HG03064 (cell line): ENCODE measurements around the gene PRKAB1.

Source experiments
- ATAC-seq: cut with Tn5 transposase; IDR thresholded peaks from one replicate; pipeline ENCODE4 v1.9.1; 2021; ENCODE audit warnings: low read depth; ENCODE audit not compliant: unreplicated experiment

PRKAB1 gene

GRCh38 chr12:119710374-119710964, 42.5 kb downstream of the PRKAB1 start:
- no peak for ATAC-seq

GRCh38 chr12:119710965-119711551, 43.1 kb downstream of the PRKAB1 start:
- no peak for ATAC-seq

DNA sequence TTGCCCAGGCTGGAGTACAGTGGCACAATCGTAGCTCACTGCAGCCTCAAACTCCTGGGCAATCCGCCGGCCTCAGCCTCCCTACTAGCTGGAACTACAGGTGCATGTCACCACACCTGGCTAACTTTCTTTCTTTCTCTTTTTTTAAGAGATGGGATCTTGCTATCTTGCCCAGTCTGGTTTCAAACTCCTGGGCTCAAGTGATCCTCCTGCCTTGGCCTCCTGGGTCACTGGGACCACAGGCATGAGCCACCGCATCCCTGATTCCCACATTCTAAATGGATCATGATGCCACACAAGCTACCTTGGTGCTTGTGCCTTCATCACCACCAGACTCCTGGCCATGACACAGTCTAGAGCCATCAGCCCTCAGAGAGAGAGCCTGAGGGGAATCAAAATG, 43.8 kb downstream of the PRKAB1 start:
- ATAC-seq, result no peak

DNA sequence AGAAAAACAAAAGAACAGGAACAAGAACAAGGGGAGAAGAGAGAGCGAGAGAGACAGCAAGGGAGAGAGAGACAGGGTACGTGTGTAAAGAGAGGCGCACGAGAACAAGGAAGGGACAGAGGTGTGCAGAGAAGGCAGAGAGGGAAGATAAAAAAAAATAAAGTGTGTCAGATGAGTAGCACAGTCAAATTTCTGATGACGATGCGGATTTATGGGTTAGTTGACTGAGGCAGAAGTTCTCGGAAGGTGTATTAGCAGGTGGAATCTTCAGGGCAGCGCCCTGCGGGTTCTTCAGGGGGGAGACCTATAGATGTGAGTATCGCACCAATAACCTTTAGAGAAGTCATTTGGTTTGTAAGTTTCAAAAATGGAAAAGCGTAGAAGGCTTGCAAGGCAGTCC, 44.8 kb downstream of the PRKAB1 start:
- no peak for ATAC-seq

DNA sequence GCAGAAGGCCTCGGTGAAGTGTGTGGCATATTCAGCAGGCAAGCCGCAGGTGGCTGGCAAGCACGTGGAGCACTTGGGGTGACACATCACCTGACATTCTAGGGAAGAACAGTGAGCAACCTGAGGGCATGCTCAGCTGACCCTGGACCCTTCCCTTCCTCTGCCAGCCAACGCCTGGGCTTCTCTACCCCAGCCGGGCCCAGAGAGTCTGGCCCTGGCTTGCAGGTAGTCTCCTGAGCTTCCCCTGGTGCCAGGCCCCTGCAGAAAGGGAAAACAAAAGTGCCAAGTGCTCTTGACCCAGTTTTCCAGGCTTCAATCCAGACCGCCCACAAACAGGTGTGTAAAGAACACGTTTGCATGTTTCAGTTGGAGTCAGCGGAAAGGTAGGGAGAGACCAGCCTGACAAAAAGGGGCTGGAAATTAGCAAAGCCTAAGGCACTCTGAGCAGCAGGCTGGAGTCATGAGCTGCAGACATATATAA, 45.7 kb downstream of the PRKAB1 start:
- ATAC-seq, result no peak

- ATAC-seq, result no peak
Observed at GRCh38 chr12:119714614-119715267, 46.8 kb downstream of the PRKAB1 start.

- ATAC-seq, result no peak
Observed at GRCh38 chr12:119715268-119715620, 47.3 kb downstream of the PRKAB1 start.

DNA sequence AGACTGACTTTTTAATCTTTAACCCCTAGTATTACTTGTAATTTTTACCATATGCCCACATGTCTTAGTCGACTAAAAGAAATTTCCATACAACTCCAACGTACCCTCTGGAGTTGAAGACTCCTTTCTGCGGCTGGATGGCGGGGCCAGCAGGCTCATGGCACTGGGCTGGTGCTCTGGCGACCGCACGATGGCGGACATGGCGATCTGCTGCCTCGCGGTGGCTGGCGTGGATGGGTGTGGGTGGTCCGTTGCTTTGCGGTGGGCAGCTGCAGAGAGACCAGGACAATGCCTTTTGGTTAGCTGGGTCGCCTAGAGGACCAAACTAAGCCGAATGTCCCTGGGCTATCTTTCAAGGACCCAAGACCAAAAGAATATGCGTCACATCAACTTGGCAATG, 50.2 kb downstream of the PRKAB1 start:
- no peak for ATAC-seq

GRCh38 chr12:119720349-119720748, 52.4 kb downstream of the PRKAB1 start:
- no peak for ATAC-seq

DNA sequence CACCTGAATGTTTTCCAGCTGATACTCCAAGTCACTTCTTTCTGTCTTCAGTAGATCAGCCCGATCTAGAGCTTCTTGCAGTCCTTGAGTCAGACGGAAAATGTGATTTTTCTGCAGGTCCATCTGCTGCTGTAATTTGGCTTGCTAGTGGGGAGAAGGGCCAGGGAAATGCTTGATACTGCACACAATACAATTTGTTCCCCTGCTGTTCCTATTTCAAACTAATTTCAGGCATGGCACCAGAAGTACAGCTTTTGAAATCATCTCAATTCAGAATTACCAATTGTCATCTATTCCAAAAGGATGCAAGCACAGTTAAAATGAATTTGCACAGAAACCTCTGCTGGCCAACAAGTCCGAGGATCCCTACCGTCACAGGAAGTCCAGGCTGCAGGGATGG, 53.4 kb downstream of the PRKAB1 start:
- ATAC-seq, result no peak

DNA sequence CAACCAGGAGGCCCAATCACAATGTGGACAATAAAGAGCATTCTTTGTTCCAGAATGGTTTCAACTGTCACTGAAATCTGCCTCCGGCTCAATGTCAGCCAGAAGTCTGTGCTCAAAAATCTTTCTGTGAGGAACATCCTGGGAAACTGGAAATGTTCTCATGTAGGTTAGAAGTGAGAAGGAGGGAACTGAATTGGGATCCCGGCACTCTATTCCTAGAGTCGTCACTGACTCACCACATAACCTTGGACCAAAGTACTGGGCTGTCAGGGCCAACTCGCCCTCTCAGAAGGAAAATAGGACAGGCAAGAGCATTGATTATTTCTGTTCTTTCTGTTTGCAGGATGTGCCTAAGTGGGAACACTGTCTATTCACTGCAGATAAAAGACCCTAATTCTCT, 57.6 kb downstream of the PRKAB1 start:
- ATAC-seq, result no peak

GRCh38 chr12:119727600-119728443, 59.9 kb downstream of the PRKAB1 start:
- ATAC-seq, result no peak

GRCh38 chr12:119728444-119728745, 60.5 kb downstream of the PRKAB1 start:
- ATAC-seq, result no peak

GRCh38 chr12:119729871-119730270, 61.9 kb downstream of the PRKAB1 start:
- ATAC-seq, result no peak

DNA sequence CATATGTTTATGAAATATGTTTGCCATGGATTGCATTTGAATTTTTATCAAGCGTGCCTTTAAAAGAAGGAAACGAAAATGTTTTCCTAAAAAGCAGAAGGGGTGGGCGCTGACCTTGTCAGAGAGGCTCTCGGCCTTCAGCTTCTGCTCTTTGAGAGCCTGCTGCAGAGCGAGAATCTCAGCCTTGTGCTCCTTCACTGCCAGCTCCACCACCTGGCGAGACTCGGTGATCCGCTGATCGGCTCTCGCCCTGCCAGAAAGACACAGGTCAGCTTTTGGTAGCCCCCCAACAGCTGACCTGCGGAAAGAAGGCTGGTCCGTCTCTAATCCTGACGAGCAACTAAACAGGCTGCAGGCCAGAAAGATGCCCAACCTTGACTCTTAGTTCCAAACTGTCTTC, 62.4 kb downstream of the PRKAB1 start:
- ATAC-seq, result no peak
